22Rv1 (cell line): ENCODE measurements around the gene MSGN1.

Source experiments
- ZFX ChIP-seq: fragments of 450-650 bp; IDR thresholded peaks from 2 replicates; pipeline ENCODE4 v1.6.1; 2017; ENCODE audit warnings: antibody characterized with exemption, borderline replicate concordance
- TF ChIP-seq, protein P1 (sequence below): fragments of 450-650 bp; IDR thresholded peaks from 2 replicates; pipeline ENCODE4 v1.5.1; 2017; ENCODE audit warnings: mild to moderate bottlenecking

DNA sequence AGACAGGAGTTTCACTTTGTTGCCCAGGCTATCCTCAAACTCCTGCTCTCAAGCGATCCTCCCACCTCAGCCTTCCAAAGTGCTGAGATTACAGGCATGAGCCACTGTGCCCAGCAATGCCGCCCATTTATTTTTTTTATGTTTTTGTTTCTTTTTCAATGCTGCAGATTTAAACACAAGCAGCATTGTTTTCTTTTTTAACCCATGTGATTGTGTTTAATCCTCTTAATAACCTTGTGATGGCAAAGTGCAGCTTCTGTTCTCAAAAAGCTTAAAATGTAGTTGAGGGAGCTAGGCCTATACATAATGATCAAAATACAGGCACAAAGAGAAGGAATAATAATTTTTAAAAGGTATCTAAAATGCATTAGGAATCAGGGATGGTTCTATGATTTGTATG is 11.5 kb downstream of the MSGN1 start:
- TF ChIP-seq, protein P1, sequence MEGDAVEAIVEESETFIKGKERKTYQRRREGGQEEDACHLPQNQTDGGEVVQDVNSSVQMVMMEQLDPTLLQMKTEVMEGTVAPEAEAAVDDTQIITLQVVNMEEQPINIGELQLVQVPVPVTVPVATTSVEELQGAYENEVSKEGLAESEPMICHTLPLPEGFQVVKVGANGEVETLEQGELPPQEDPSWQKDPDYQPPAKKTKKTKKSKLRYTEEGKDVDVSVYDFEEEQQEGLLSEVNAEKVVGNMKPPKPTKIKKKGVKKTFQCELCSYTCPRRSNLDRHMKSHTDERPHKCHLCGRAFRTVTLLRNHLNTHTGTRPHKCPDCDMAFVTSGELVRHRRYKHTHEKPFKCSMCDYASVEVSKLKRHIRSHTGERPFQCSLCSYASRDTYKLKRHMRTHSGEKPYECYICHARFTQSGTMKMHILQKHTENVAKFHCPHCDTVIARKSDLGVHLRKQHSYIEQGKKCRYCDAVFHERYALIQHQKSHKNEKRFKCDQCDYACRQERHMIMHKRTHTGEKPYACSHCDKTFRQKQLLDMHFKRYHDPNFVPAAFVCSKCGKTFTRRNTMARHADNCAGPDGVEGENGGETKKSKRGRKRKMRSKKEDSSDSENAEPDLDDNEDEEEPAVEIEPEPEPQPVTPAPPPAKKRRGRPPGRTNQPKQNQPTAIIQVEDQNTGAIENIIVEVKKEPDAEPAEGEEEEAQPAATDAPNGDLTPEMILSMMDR: no peak
- no peak for TF ChIP-seq ZFX
